ENCODE data around the gene NRAS.

DNA sequence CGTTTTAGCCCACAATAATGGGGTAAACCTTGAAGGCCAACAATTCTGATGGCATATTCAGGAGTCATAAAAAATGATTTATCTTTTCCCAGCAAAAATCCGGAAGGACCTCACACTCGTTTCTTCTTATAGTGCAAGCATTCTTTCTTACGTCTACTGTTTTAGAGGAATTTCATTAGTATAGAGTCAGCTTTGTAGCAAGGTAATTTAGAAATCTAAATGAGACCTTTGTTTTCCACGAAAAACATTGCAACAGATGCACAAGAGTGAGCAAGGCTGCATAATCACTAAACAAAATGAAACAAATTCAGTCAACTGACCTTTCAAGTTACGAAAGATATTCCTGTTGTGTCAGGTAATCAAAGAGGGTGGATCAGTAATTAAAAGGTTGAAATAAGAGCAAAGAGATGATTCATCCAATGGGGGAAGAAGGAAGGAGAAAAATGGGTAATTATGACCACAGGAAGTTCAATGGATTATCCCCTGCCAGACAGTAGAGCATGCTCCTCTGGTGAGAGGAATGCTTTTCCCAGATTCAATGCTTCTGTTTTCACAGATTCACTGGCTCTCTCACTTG is 41.8 kb upstream of the NRAS start:
- TF ChIP-seq, protein P1, sequence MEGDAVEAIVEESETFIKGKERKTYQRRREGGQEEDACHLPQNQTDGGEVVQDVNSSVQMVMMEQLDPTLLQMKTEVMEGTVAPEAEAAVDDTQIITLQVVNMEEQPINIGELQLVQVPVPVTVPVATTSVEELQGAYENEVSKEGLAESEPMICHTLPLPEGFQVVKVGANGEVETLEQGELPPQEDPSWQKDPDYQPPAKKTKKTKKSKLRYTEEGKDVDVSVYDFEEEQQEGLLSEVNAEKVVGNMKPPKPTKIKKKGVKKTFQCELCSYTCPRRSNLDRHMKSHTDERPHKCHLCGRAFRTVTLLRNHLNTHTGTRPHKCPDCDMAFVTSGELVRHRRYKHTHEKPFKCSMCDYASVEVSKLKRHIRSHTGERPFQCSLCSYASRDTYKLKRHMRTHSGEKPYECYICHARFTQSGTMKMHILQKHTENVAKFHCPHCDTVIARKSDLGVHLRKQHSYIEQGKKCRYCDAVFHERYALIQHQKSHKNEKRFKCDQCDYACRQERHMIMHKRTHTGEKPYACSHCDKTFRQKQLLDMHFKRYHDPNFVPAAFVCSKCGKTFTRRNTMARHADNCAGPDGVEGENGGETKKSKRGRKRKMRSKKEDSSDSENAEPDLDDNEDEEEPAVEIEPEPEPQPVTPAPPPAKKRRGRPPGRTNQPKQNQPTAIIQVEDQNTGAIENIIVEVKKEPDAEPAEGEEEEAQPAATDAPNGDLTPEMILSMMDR (IDR thresholded peaks at IDR 0.05; ENCODE audit: borderline replicate concordance, extremely low read depth, low read length, poor library complexity, severe bottlenecking): no peak
- no peak for TF ChIP-seq EZH2 (IDR thresholded peaks at IDR 0.05; ENCODE audit: borderline replicate concordance, low read depth, low read length, severe bottlenecking)

Data from DND-41 (cell line).